Ovary (tissue), 3 donors: ENCODE results near the gene GSTM3.

Experiments used
- CTCF ChIP-seq, 3 donors: fragments of 450-650 bp in 2 of 3; fragments of 200-600 bp in 1 of 3; IDR thresholded peaks; one replicate each; pipeline versions ENCODE4 v1.5.1 to v1.8.0; 2016 to 2022; ENCODE audit warnings: antibody characterized with exemption in 3 of 3, mild to moderate bottlenecking in 1 of 3
- EP300 ChIP-seq: sonication (generic); formaldehyde crosslinking; IDR thresholded peaks from one replicate; pipeline ENCODE4 v1.6.1; 2017; ENCODE audit warnings: antibody characterized with exemption
- POLR2A ChIP-seq: fragments of 450-650 bp; IDR thresholded peaks from one replicate; pipeline ENCODE4 v1.6.1; 2017; ENCODE audit warnings: antibody characterized with exemption, mild to moderate bottlenecking, moderate library complexity
- donor health status: DM: no; HTN: no; CAD: no.

- TF ChIP-seq CTCF (IDR thresholded peaks at IDR 0.05) (no peak), EP300 (no peak), POLR2A (no peak)
These were observed 34.6 kb upstream of the GSTM3 start for GRCh38 chr1:109775398-109775797.
